GM12872 (cell line): Measurements from ENCODE around the gene KRTAP10-3.

Experiments
- TF ChIP-seq, protein P1 (sequence below): IDR thresholded peaks from 3 replicates; pipeline ENCODE4 v1.5.1; 2011; ENCODE audit warnings: low read depth, mild to moderate bottlenecking, low read length, moderate library complexity; ENCODE audit not compliant: insufficient read depth

KRTAP10-3 gene

DNA sequence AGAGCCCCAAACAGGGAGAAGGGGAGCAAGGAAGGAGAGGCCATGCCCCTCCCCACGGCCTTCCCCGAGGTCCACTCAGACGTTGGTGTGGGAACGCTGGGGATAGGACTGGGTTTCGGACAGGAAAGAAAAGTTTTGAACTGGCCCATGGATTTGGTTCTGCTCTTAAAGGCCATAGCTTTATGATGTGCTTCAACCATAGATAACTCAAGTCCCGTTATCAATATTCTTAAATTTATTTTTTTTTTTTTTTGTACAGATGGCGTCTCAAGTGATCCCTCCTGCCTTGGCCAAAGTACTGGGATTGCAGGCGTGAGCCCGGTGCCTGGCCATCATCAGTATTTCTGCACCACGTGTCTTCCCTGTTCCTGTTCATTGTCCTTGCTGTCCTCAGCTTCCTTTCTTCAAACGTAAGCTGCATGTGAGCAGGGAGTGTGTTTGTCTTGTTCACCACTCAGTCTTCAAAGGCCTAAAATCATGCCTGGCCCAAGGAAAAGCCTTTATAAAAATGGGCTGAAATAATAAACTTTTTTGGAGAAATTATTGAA is 17.8 kb downstream of the KRTAP10-3 start:
- TF ChIP-seq, protein P1, sequence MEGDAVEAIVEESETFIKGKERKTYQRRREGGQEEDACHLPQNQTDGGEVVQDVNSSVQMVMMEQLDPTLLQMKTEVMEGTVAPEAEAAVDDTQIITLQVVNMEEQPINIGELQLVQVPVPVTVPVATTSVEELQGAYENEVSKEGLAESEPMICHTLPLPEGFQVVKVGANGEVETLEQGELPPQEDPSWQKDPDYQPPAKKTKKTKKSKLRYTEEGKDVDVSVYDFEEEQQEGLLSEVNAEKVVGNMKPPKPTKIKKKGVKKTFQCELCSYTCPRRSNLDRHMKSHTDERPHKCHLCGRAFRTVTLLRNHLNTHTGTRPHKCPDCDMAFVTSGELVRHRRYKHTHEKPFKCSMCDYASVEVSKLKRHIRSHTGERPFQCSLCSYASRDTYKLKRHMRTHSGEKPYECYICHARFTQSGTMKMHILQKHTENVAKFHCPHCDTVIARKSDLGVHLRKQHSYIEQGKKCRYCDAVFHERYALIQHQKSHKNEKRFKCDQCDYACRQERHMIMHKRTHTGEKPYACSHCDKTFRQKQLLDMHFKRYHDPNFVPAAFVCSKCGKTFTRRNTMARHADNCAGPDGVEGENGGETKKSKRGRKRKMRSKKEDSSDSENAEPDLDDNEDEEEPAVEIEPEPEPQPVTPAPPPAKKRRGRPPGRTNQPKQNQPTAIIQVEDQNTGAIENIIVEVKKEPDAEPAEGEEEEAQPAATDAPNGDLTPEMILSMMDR, result no peak

DNA sequence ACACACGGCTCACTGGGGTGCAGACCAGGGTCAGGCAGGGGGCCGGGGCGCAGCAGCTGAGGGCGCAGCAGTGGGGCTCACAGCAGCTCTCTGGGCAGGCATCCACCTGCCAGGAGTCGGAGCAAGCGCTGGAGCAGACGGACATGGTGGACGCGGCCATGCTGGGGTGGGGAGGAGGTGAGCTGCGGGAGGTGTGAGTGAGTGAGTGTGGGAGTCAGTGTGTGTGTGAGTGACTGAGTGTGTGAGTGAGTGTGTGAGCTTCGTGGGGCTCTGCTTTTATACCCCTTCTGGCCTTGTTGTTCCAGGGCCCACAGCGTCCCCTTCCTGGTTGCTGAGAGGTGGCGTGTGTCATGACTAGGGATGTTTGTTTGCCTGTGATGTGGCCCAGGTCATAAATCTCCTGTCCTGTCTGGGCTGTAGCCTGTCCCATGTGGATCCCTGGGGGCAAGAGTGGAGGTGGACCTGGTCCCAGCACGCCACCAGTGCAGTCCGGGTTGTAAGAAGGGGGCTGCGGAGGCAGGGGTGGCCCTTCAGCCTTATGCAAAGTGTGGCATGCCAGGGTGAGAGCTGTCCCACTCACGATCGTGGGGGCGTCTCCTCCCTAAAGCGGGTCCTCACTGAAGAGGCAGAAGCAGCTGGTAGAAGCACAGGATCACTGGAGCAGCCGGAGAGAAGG is 18.5 kb downstream of the KRTAP10-3 start, which contains the start of gene KRTAP10-1:
TSS of gene KRTAP10-1 (minus strand) at position 205 of the 676 bp plus-strand sequence. CDS start at position 160, 45 bp downstream.
- TF ChIP-seq, protein P1, result no peak

DNA sequence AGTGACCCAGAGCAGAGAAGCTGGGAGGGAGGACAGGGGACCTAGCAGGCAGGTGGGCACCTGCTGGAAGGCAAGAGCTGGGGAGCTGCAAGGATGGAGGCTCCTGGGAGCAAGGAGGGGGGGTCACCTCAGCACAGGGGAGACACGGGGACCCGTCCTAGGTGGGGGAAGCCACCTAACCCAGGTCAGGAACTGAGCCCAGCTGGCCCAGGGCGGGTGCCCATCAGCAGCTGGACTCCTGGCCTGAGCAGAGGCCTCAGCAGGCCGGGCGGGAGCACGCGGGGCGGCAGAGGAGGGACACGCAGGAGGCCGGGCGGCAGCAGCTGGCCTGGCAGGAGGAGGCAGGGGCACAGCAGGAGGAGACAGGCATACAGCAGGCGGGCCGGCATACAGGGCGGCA is 19.5 kb downstream of the KRTAP10-3 start:
- TF ChIP-seq, protein P1, result no peak

DNA sequence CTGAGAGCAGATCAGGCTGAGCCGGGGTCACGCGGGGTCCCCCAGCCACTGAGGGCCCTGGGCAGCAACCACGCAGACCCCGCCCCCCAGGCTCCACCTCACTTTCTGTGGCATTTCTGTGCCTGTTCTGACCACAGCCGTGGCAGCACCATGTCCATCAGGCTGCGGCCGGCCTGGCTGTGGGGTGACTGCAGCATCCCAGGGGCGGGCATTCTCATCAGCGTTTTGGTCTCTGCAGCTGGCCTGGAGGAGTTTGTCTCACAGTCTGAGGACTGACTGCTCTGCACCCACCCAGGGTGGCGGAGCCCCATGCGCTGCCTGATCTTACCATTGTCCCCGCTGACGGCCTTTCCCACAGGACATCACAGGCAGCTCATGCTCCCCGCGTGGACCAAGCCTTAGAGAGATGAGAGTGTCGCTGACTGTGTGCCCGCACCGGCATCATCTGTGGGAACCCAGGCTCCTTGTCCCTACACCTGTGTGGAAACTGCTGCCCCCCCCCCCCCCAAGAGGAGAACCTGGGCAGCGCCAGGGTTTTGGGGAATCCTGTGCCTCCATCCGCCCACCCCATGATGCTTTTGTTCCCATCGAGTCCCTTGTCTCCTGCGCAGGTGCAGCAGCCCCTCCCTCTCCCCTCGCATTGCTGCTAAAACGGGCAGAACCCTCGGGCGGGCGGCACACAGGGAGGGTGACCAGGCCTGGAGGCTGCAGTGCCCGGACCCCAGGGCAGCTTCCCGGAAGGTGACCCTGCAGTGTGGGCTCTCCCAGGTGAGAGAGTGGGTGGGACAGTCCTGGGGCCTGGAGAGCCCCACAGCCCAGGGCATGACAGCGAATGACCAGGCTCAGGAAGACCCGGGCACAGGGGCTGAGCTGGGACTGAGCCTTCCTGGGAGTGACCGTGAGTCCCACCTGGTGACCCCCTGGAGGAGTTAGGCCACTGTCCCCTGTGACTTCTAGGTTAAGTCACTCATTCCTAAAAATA is 20.4 kb downstream of the KRTAP10-3 start:
- TF ChIP-seq, protein P1, result no peak

DNA sequence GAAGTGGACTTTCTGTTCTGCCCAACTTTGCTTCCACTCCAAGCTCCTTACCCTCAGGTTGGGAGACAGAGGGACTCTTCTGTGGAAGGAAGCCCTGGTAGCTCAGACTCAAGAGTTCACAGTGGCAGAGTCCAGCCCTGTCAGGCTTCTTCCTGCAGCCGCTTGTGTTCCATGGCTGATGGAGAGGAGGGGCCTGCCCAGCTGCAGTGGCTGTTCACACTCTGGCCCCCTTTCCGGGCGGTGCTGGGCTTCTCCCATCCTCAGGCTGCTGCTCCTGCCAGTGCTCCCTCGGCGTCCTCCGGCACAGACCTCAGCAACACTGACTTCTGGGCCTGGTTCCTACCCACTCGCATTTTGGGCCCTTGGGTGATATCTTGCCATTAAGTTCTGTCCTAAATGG is 22.6 kb downstream of the KRTAP10-3 start:
- TF ChIP-seq, protein P1, result no peak

DNA sequence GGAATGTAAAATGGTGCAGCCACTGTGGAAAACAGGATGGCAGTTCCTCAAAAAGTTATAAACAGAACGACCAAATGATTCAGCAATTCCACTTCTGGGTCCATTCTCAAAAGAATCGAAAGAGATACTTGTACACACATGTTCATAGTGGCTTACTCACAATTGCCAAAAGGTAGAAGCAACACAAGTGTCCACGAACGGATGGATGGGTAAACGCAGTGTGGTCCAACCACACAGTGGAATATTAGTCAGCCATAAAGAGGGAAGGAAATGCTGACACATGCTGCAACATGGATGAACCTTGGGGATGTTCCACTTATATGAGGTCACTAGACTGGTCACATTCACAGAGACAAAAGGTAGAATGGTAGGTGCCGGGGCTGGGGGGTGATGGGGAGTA is 23.9 kb downstream of the KRTAP10-3 start:
- TF ChIP-seq, protein P1, result no peak

DNA sequence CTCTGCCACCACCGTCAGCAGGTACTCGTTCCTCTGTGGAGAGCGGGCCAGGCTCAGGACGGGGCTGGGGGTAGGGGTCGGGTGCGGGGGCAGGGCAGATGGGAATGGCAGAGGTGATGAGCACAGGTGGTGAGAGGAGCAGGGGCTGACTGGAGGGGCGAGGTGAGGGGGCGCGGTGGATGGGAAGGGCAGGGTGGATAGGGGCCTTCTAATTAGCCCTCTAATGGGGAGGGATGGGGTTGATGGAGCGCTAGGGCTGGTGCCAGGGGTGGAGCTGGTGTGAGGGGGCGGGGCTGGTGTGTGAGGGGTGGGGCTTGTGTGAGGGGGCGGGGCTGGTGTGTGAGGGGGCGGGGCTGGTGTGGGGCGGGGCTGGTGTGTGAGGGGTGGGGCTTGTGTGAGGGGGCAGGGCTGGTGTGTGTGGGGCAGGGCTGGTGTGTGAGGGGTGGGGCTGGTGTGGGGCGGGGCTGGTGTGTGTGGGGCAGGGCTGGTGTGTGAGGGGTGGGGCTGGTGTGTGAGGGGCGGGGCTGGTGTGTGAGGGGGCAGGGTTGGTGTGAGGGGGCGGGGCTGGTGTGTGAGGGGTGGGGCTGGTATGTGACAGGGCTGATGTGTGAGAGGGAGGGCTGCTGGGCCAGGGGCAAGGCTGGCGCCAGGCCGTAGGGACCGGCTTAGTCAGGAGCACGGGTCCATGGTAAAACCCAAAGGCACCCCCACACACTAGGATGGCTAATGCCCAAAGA is 24.5 kb downstream of the KRTAP10-3 start:
- TF ChIP-seq, protein P1, result no peak
